HG02798 (cell line): ENCODE data around the gene PHLDA2.
"Not testable (repeated sequence)": the region's sequence is repeated elsewhere in the genome, so short reads cannot be mapped to it uniquely, and the experiment has no call there.

Experiments
- ATAC-seq: cut with Tn5 transposase; IDR thresholded peaks from one replicate; pipeline ENCODE4 v1.9.1; 2021; ENCODE audit warnings: mild to moderate bottlenecking; ENCODE audit not compliant: unreplicated experiment, poor library complexity

PHLDA2 gene

DNA sequence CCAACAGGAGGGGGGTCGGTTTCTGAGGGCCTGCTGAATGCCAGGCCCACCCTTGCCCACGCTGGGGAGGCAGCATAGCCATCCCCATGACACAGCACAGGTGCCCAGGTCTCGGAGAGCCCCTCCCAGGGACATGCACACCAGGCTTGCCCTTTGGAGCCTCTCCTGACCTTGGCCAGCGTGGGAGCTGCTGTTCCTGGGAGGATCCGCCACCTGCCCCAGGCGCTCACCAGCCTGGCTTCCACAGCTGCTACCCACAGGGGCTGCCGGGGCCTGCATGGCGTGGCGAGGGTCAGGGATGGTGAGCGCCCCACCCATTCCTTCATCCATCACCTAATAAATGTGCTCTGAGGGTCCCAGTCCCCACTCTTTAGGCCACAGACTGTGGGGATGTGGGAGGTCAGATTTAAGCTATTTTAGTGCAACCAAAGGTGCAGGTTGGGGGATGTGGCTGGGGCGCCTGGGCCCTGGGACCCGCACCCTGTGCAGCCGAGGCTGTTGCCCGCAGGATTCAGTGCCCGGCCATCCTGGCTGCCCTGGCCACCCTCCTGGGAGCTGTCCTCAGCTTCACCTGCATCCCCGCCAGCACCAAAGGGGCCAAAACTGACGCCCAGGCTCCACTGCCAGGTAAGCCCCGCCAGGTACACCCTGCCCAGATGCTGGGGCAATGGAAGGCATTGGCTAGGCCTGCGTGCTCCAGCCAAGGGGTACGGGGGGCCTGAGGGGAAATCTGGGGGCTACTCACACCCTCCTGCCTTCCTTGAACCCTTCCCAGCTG, 12.9 kb downstream of the PHLDA2 start:
- no peak for ATAC-seq

DNA sequence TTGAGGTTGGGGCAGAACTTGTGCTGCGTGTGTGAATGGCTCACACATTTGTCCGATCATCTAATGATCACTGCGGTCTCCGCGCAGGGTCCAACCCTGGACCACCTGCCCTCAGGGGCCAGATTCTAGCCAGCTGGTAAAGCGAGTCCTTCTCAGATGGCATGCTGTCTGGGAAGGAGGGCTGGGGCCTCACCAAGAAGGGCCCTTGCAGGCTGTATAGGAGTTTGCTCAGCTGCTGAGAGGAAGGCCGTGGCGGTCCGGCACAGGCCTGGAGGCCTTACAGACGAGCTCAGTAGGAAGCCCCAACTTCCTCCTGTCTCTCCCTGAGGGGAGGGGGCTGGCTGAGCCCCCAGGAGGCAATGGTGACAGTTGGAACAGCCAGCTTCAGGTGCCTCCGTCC, 13.7 kb downstream of the PHLDA2 start:
- ATAC-seq: no peak

DNA sequence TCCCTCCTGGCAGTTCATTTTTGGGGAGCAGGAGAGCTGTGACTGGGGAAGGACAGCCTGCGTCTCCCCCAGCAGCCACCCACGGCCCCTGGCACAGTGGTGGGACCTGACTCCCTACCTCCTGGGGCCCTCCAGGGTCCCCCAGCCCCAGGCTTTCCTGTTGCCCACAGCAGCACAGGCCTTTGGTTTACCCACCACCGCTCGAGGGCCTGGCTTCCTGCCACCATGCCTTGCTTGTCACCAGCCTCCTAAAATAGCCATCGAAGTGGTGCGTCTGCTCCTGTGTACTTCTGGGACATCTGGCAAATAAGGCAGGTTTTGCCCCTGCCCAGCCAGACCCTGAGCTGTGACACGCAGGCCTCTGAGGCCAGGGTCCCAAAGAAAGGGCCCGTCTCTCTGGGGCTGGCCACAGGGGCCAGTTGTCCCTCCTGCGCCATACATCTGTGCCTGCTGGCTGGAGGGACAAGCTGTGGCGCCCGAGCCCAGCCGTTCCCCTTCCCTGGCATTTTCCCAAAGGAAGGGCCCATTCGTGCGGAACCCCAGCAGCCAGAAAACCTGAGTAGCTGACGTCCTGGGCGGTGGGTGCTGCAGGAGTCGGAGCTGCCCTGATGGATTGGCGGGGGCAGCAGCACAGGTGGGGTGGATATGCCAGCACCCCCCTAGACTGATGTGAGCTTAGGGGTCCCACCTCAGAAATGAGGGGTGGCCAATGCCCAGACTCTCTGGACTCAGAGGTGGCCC, 14.6 kb downstream of the PHLDA2 start:
- no peak for ATAC-seq

DNA sequence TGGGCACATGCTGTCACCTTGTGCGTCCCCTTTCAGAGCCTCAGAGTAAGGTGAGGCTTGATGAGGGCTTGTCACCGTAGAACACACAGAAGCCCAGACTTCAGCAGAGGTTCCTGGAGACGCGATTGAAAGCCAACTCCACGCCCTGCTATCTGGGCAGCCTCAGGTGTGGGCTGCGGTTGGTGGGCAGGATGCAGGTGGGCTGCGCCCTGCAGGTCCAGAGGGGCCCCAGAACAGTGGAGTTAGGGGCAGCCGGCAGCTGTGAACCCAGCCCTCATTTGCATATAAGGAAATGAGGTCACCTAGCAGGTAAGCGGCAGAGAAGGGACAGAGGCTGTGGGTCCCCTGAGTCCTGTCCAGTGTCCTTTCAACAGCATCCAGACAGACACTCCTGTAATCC, 15.4 kb downstream of the PHLDA2 start:
- ATAC-seq: no peak

DNA sequence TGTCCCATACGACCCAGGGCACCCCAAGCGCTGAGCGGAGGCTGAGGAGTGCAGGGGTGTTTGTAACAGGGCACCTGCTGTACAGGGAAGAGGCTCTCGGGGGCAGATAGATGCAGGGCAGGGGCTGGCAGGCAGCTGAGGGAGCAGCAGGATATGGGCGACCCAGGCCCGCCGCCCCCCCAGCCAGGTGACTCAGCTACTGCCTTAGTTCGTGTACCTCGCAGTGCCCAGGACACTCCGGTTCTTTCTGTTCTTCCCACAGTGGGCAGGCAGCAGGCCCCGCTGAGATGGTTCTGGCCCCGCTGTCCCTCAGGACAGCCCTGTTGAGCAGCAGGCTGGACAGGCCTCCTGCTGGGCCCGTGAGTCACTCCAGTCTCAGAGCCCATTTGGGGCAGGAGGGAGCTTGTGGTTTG, 16.2 kb downstream of the PHLDA2 start:
- ATAC-seq: no peak

DNA sequence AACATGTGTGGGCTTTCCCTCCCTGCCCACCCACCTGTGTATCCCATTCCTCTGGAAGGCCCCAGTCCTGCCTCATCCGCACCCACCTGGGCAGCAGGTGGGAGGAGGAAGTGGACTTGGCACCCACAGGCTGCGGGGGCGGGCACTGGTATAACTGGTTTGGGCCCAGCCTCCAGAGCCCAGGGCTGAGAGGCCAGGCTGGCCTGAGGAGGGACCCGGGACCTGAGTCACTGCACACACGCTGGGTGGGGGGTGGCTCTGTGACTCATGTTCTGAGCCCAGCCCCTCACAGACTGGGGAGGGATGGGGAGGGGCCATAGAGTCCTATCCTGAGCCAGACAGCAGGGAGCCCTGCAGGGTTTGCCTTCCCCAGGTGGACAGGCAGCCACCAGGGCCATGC, 16.7 kb downstream of the PHLDA2 start:
- ATAC-seq: no peak

DNA sequence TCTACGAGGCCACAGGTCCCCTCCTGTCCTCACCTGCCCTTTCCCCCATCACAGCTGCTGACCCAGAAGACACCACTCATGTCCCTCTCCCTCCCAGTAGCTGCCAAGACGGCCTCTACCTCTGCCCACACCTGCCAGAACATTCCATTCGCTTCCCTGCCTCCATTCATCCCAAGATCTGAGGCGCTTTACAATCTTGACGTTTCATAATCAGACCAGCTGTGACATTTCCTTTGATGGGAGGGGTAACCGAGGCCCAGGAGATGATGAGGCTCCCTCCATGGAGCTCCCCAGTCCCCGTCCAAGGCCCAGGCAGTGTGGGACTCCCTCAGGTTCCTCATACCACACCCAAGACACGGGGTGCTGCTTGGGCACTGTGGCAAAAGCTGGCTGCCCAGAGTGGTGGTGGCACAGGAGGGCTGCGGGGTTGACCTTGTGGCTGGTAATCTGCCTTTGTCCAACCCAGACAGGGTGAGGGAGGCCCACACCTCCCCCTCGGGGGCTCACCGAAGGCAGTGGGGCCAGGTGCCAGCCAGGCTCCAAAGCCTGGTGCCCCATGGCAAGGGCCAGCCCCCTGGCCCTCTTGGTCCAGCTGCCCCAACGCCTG, 17.3 kb downstream of the PHLDA2 start:
- ATAC-seq: no peak

DNA sequence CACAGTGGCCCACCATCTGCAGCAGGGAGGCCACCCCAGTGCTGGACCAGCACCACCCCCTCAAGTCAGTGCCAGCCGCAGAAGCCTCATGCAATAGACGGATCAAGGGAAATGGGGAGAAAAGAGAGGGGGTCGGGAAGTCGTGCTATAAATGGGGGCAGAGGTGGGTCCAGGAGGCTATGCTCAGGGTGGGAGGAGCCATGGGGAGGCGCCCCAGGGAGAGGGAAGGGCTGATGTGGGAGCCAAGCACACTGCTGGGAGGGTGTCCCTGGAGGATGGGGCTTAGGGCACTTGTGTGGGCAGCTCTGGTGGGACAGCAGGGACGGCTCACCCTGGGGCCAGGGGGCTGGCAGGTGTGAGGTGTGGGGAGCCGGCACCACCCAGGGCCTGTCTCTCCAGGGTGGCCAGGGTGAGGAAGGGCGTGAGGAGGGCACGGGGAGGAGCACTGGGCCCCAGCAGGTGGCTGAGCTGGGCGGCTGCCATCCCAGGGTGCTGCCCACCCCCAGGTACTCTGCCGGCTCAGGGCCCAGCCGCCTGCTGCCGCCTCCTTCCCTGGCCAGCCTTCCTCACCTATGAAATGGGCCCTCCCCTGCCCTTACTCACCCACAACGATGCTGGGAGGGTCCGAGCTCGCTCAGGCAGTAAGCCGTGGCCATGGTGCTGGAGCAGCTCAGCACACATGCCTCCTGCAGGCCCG, 18.0 kb downstream of the PHLDA2 start:
- no peak for ATAC-seq

DNA sequence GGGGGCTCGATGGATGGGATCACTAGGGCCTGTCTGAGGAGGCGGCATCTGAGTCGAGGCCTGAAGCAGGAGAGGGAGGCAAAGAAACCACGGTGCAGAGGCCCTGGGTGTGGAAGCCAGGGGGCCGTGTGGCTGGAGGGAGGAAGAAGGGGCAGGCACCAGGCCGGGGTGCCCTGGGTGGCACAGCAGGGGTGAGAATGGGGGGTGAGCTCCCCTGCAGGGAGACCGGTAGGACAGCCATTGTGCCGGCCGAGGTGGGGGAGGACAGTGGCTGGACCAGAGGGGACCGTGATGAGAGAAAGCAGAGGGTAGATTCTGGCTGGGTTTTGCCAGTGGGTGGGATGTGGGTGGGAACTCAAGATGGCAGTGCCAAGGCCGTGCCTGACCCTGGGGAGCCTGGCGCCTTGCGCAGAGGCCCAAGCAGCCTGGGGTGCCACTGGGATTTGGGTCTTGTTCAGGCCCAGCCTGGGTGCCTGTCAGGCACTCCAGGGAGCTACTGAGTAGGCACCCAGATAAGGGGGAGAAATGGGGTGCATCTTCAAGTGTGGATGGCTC, 18.7 kb downstream of the PHLDA2 start:
- no peak for ATAC-seq

DNA sequence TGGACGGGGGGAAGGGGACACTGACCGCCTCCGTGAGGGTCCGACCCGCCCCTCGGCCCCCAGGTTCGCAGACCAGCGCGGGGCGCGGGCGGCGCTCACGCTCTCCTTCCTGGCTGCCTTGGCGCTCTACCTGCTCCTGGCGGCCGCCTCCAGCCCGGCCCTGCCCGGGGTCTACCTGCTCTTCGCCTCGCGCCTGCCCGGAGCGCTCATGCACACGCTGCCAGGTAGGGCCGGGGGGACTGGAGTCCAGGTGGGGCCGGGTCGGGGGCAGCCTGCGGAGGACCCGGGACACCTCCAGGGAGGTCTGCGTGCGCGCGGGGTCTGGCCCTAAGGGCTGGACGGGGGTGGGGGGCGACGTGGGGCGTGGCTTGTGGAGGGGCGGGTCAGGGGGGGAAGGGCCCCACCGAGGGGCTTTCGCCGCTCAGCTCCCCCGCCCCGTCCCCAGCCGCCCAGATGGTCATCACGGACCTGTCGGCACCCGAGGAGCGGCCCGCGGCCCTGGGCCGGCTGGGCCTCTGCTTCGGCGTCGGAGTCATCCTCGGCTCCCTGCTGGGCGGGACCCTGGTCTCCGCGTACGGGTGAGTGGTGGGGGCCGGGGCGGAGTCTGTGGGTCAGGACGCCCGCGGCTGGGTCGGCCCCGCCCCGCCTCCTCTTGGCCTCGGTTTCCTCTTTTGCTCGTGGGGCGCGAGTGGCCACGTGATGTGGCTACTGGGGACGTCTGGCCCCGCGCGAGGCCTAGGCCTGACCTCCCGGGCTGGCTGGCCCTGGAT, 19.9 kb downstream of the PHLDA2 start:
- no peak for ATAC-seq

DNA sequence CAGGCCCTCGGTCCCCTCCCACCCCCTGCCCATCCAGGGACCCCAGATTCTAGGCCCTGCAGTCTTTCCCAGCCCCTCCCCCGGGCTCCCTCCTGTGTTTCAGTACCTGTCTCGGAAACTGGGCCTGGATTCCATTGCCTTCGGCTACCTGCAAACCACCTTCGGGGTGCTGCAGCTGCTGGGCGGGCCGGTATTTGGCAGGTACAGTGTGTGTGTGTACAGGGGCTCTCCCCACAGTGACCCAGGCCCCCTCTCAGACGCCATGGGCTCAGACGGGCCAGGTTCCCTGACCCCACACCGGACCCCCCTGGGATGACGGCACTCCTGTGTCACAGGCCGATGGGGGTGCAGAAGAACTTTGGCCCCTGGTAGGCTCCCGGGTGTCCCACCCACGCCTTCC, 21.1 kb downstream of the PHLDA2 start:
- ATAC-seq: no peak

DNA sequence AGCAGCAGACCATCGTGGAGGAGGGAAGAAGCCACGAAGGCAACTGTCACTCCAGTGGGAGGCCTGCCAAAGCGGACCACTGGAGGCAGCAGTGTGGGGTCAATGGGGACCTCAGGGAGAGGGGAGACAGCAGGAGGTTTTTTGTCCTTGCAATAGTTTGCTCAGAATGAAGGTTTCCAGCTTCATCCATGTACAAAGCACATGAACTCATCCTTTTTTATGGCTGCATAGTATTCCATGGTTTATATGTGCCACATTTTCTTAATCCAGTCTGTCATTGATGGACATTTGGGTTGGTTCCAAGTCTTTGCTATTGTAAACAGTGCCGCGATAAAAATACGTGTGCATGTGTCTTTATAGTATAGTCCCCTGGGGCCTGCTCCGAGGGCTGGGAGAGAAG, 23.9 kb downstream of the PHLDA2 start:
- not testable (repeated sequence) for ATAC-seq

DNA sequence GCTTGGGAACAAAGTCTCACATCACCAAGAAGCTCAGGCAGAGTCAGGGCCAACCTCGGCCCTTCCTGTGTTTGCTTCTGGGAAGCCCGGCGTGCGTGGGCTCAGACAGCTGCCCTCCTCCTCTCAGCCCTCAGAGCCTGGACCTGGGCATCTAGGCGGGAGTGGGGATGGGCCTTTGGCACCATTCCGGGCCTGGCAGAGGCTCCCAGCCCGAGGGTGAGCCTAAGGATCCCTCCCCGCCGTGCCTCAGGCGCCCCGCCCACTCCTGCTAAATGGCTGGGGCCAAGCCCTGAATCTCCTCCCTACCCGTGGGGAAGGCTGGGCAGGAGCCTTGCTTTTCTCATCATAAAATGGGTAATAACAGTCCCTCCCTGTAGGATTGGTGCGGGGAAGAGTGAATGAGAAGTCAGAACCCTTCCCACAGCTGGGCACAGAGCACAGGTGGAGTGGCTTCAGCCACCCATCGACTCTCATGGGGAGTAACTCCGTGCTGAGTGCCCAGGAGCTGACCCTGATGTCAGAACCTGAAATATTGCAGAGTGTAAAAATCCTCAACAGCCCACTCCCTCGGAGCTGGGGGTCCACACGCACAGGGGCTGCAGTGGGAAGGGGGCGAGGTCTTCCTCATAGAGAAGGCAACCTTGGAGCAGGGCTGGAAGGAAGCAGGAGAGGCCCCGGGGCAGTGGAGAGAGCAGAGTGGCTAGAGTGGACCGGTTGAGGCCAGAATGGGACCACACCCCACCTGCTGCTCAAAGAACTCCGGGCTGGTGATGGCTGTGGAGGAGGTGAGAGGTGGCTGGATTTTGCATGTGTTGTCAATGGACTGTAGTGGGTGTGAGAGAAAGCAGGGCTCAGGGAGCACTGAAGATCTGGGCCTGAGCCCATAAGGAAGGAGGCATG, 24.8 kb downstream of the PHLDA2 start:
- no peak for ATAC-seq

DNA sequence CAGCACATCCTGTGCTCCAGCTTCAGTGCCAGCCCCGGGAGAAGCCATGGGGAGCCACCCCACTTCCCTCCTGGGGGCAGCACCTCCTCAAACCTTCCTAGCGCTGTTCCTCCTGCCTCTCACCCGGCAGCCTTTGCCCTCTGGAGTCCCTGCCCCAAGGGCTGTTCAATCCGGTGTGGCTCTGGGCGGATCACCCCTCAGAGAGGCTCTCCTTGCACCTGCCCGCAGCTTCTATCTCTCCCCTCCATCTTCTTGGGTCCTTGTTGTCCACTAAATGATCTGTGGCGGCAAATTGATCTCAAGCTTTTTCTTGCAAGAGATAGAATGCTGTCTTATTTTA, 25.6 kb downstream of the PHLDA2 start:
- no peak for ATAC-seq

DNA sequence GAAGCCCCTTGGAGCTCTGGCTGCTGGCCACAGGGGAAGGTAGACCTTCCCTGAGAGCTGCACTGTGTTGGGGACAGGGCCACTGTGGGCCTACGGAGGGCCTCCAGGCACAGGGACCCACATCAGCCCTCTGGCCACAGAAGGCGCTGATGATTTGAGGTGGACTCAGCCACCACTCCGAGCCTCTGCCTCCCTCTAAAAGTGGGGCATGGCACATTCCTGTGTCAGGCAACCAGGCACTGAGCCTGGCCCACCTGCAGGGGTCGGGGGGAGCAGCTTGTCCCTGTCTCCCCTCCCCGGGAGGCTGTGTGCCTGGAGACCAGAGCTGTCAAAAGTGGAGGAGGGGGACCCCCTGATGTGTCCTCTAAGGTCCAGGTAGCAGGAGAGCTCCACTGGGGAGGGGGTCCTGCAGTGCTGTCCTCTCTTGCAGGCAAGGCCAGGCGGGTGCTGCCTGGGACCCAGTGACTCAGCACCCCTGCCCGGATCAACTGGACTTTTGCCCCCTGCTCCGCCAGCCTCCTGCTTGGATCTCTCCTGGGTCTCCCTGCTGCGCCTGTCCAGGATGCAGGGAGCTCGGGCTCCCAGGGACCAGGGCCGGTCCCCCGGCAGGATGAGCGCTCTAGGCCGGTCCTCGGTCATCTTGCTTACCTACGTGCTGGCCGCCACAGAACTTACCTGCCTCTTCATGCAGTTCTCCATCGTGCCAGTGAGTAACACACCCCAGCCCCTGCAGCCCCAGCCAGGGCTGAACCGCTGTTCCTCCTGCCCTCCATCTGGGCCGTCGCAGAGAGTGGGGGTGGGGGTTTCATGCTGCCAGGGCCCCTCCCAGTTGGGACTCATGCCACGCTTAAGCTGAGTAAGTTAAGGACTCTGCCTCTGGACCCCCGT, 26.2 kb downstream of the PHLDA2 start:
- ATAC-seq: no peak

DNA sequence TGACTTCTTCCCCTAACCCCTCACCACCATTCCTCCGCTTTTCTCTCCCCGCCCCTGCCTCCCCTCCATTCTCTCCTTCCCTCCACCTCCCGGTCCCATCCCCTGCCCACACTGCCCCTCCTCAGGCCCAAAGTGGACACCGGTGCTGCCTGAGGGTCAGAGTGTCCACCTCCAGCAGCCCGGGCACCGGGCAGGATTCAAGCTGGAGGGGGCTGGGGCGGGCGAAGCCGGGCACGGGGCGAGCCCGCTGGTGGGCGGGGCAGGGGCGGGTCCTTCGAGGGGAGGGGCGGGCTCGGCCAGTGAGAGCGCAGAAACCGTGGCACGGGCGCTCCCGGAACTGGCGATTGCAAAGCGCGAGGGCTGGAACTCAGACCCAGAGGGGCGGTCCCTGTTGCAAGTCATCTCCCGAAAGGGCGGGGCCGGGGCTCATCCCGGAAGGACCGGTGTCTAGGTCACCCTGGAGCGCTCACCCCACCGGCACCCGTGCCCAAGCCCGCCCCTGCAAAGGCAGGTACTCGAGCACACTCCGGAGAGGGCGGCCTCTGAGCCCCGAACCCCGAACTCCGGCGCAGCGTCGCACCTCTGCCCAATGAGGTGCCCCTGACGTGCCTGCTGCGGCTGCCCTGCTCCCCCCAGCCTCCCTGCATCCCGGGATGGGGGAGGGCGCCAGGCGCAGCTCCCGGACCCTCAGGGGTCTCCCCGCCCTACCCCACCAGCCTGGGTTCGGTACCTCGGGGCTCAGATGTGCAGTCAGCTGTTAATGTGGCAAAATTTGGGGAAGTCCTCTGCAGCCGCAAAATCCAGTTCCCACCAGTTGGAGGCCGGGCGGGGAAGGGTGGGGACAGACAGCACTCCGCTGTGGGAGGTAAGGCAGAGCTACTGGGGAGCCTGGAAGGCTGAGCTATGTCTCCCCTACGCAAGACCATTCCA, 27.1 kb downstream of the PHLDA2 start:
- ATAC-seq: peak; percentile 95

DNA sequence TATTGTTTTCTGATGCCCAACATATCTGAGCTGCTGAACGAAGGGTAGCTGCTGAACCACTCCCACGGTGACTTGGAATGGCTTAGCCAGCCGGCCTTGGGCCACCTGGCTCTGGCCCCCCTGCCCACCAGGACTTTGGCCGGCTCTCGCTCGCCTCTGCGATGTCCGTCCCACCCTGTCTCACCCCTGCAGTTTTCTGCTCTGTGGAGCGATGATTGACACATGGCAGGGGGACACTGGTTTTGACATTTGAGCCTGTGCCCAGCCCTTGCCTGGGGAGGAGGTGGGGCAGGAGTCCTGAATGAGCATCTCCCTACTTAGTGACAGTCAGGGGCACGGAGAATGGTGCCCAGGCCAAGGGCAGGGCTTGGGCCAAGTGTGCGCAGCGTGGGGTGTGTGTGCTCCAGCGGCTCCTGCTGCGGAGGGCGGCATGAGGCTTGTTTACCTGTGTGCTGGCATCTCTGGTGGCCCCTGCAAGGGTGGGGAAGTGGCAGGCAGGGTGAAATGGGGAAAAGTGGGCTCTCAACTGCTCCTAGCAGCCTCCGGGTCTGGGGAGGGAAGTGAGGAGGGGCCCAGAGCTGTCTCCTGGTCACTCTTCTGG, 27.9 kb downstream of the PHLDA2 start:
- no peak for ATAC-seq
